ENCODE measurements around the gene MCM8.

Gene MCM8

DNA sequence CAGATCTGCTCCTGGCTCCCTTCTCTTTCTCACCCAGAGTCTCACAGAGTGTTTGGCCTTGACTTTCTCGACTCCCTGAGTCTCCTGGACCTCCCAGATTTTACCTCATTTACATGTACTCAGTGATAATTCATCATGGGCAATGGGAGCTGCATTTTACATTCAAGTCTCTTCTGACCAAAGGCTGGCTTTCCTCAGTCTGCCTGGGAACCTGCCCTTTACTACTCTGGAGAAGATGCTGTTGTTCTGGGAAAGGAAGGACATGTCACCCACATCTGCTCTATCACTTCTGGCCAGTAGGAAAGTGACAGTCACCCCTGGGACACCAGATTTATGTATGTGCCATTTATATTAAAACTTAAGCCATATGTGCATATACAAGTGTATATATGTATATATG lies 96.0 kb downstream of the MCM8 start:
- DNase-seq, result no peak

DNA sequence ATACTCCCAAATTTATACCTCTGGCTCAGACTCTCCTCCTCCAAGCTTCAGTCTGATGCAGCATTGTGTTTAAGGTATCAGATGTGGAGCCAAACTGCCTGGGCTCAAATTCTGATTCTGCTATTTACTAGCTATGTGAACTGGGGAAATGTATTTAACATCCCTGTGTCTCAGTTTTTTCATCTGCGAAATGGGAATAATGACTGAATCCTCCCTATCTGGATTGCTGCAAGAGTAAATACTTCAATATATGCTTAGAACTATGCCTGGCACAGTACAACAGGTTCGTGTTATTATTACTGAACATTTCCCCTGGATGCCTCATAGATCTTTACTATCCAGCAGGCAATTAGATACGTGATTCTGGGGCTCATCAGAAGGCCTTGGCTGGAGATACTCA lies 97.9 kb downstream of the MCM8 start:
- no peak for DNase-seq

Data from activated CD4-positive, alpha-beta T cell treated with anti-CD3 and anti-CD28 coated beads, Interleukin-2, amount 50 U/mL, for 1 hour (primary cell).